Measurements from ENCODE around the gene PYGM.

GRCh38 chr11:64721359-64721699, 38.4 kb downstream of the PYGM start:
- TF ChIP-seq, protein P1, sequence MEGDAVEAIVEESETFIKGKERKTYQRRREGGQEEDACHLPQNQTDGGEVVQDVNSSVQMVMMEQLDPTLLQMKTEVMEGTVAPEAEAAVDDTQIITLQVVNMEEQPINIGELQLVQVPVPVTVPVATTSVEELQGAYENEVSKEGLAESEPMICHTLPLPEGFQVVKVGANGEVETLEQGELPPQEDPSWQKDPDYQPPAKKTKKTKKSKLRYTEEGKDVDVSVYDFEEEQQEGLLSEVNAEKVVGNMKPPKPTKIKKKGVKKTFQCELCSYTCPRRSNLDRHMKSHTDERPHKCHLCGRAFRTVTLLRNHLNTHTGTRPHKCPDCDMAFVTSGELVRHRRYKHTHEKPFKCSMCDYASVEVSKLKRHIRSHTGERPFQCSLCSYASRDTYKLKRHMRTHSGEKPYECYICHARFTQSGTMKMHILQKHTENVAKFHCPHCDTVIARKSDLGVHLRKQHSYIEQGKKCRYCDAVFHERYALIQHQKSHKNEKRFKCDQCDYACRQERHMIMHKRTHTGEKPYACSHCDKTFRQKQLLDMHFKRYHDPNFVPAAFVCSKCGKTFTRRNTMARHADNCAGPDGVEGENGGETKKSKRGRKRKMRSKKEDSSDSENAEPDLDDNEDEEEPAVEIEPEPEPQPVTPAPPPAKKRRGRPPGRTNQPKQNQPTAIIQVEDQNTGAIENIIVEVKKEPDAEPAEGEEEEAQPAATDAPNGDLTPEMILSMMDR (IDR thresholded peaks at IDR 0.05; ENCODE audit: insufficient read depth, low read length, poor library complexity, severe bottlenecking): no peak
- no peak for TF ChIP-seq EZH2phosphoT487 (conservative IDR thresholded peaks at IDR 0.05; ENCODE audit: low read length)
